Lower leg skin (tissue), 4 donors: Measurements from ENCODE around the gene MYO1B. TPM values are rescaled to one million over a fixed set of nuclear protein-coding genes. Genes with fewer than 3 reads are reported as not detected.

ENCODE experiments used
- DNase-seq, 2 donors: peaks; one replicate each; pipeline ENCODE4 v3.0.0-alpha.2; 2019; ENCODE audit warnings: low spot score in 2 of 2
- H3K4me3 ChIP-seq: fragments of 200-600 bp; sonication (generic); 2 replicates; pipeline ENCODE4 v1.5.1; 2017; ENCODE audit warnings: mild to moderate bottlenecking, low read depth; ENCODE audit not compliant: poor library complexity, severe bottlenecking
- CTCF ChIP-seq, 3 donors: fragments of 450-650 bp; IDR thresholded peaks; one replicate each; pipeline ENCODE4 v1.5.1; 2016; ENCODE audit warnings: antibody characterized with exemption in 3 of 3, mild to moderate bottlenecking in 3 of 3, moderate library complexity in 2 of 3
- POLR2A ChIP-seq, 2 donors: fragments of 450-650 bp; IDR thresholded peaks; one replicate each; pipeline ENCODE4 v1.6.1; 2016 to 2017; ENCODE audit warnings: antibody characterized with exemption in 2 of 2, mild to moderate bottlenecking in 1 of 2, moderate library complexity in 1 of 2
- WGBS, 2 donors: methylation state at CpG; one replicate each; pipeline ENCODE4 v1.1.5; 2018; 5-methylcytosine and 5-hydroxymethylcytosine counted together
- intact Hi-C: fragments of 100-400 bp; cut with DNase I; formaldehyde crosslinking; loops from one replicate; pipeline ENCODE4 v1.15.0; 2023; ENCODE audit warnings: low total_unique reads
- total RNA-seq, 4 donors: library from RNA; depleted of rRNA; stranded (reverse); fragments of >200 nt; gene quantifications; one replicate each; pipeline ENCODE4 v1.1.0, GENCODE V29; 2016

MYO1B gene
- total RNA-seq, 4 donors from 2014 or later: 24.6 to 53.0 (median 36.9) TPM

- TF ChIP-seq POLR2A (IDR thresholded peaks at IDR 0.05) (no peak), CTCF (IDR thresholded peaks at IDR 0.05) (no peak)
- no peak for DNase-seq
- H3K4me3 ChIP-seq: no peak overlapping the region
- WGBS, 2 donors: 80 to 84% methylated on average over 2 of the region's 2 CpGs
- intact Hi-C loops: no loop called here
Observed at GRCh38 chr2:191228333-191228732, 16.9 kb upstream of the MYO1B start.

- intact Hi-C loops: no loop called here
- TF ChIP-seq POLR2A (IDR thresholded peaks at IDR 0.05) (no peak), CTCF (IDR thresholded peaks at IDR 0.05) (no peak)
- no peak overlapping the region for H3K4me3 ChIP-seq
- WGBS, 2 donors: 28 to 43% methylated on average over 6 of the region's 6 CpGs
- DNase-seq: peak; percentile 85 to 92
Observed at GRCh38 chr2:191228861-191229260, 16.3 kb upstream of the MYO1B start.

- no peak overlapping the region for H3K4me3 ChIP-seq
- WGBS, 2 donors: 61 to 74% methylated on average over 5 of the region's 5 CpGs
- intact Hi-C loops: no loop called here
Observed at GRCh38 chr2:191230174-191230573, 15.0 kb upstream of the MYO1B start.

GRCh38 chr2:191231995-191232394 is 13.2 kb upstream of the MYO1B start:
- no peak for DNase-seq
- 42 to 51% methylated on average over 2 of the region's 2 CpGs for WGBS, 2 donors
- intact Hi-C loops: no loop called here

More at GRCh38 chr2:191230174-191230573, 15.0 kb upstream of the MYO1B start:
- no peak for TF ChIP-seq CTCF (IDR thresholded peaks at IDR 0.05)
- no peak for DNase-seq

GRCh38 chr2:191233533-191233932 is 11.7 kb upstream of the MYO1B start:
- DNase-seq: no peak
- WGBS, 2 donors: 82 to 96% methylated on average over 5 of the region's 5 CpGs
- no peak overlapping the region for H3K4me3 ChIP-seq
- intact Hi-C loops: no loop called here
- no peak for TF ChIP-seq POLR2A (IDR thresholded peaks at IDR 0.05)
- no peak for TF ChIP-seq CTCF (IDR thresholded peaks at IDR 0.05)

More at GRCh38 chr2:191231995-191232394, 13.2 kb upstream of the MYO1B start:
- no peak overlapping the region for H3K4me3 ChIP-seq
- TF ChIP-seq POLR2A (IDR thresholded peaks at IDR 0.05) (no peak), CTCF (IDR thresholded peaks at IDR 0.05) (no peak)

- TF ChIP-seq CTCF (IDR thresholded peaks at IDR 0.05) (no peak), POLR2A (IDR thresholded peaks at IDR 0.05) (no peak)
- WGBS, 2 donors: 81 to 86% methylated on average over 1 of the region's 1 CpG
- no peak for DNase-seq
- H3K4me3 ChIP-seq: no peak overlapping the region
- intact Hi-C loops: no loop called here
Observed at GRCh38 chr2:191234376-191234775, 10.8 kb upstream of the MYO1B start.
